ENCODE data around the gene PKNOX2.

PKNOX2 gene

GRCh38 chr11:125235071-125235471, 70.5 kb downstream of the PKNOX2 start:
- no peak for DNase-seq (ENCODE audit: low spot score)

GRCh38 chr11:125236072-125236825, 71.7 kb downstream of the PKNOX2 start:
- no peak for DNase-seq (ENCODE audit: low spot score)

DNA sequence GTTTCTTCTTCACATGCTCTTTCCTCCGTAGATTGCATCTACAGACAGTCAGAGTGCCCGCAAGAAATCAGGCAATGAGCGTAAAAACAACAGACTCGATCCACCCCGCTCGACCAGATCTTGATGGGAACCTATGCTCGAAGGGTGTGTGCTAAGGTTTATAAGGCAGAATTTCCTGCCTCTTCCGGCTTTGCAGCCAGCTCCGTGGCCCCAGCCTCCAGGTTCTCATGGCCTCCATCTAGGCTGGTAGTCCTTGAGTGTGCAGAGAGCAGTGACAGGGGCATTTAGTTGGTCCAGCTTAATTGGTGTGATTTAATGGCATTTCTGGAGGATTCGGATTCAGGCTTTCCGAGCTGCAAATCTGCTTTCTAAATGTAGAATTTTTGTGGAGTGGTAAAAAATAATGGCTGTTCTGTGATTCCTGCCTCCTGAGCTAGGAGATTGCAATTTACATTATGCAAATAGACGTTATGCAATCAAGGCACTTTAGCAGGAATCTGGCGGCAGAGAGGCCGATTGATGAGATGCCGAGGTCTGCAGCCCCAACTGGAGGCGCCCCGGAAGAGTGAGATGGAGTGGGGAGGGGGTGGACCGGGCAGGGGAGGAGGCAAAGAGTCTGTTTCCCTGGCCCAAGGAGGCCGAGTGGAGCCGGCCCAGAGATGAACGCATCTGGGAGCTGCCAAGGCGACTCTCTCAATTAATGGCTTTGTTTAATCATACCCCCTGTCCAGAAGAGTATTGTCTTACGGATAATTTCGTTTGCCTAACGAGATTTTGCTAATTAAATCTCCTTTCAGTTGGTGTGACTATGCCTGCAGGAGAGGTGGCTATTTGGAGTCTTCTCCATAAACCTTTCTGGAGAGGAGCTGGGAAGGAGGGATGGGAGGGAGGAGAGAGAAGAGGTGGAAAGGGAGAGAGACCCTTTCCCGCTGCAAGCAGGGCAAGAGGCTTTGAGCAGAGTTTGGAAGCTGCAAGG, 75.3 kb downstream of the PKNOX2 start:
- DNase-seq (ENCODE audit: low spot score), result no peak

- no peak for DNase-seq (ENCODE audit: low spot score)
Observed at GRCh38 chr11:125241104-125241503, 76.6 kb downstream of the PKNOX2 start.

DNA sequence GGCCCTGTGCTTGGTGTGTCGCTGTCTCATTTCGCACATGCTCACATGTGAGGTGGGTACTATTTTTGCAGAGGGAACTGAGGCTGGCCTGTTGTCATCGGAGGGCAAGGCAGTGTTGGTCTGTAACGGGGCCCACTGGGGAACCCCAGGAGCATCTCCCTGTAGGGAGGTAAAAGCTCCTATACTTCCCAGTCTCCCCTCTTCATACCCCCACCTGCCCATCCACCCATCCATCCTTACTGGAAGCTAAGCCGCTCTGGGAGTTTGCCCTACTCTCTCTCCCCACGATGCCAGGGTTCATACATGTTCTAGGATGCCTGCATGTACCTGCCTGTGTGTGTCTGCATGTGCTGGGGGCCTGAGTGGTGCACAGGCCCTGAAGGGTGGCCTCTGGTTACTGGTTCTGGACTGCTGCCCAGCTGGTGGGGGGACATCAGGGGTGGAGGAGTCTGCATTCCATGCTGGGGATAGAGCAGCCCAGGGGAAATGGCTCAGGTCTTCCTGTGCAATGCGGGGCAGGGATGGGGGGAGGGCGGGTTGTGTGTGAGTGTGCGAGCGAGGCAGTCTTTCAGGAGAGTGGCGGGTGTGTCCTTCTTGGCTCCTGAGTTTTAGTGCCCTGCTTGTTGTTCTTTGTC, 77.7 kb downstream of the PKNOX2 start:
- DNase-seq (ENCODE audit: low spot score), result no peak

DNA sequence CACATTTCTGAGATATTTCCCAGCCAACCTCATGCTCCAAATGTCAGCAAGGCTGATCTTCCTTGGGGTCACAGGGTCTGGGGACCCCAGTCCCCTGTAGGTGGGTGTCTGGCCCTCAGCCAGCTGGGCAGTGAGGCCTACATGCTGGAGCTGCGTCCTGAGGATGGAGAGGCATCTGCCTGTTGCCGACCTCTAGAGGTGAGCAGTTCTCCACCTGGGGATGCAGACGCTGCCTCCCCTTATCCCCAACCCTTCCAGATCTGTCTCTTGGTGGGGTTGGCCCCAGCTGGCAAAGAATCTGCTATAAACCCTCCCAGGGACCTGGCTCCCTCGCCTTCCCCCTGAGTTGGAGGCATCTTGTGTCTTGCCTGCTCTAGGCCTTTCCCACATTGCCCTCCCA, 79.6 kb downstream of the PKNOX2 start:
- no peak for DNase-seq (ENCODE audit: low spot score)

- DNase-seq (ENCODE audit: low spot score), result no peak
Observed at GRCh38 chr11:125245299-125245698, 80.7 kb downstream of the PKNOX2 start.

- DNase-seq (ENCODE audit: low spot score), result no peak
Observed at GRCh38 chr11:125247431-125247830, 82.9 kb downstream of the PKNOX2 start.

DNA sequence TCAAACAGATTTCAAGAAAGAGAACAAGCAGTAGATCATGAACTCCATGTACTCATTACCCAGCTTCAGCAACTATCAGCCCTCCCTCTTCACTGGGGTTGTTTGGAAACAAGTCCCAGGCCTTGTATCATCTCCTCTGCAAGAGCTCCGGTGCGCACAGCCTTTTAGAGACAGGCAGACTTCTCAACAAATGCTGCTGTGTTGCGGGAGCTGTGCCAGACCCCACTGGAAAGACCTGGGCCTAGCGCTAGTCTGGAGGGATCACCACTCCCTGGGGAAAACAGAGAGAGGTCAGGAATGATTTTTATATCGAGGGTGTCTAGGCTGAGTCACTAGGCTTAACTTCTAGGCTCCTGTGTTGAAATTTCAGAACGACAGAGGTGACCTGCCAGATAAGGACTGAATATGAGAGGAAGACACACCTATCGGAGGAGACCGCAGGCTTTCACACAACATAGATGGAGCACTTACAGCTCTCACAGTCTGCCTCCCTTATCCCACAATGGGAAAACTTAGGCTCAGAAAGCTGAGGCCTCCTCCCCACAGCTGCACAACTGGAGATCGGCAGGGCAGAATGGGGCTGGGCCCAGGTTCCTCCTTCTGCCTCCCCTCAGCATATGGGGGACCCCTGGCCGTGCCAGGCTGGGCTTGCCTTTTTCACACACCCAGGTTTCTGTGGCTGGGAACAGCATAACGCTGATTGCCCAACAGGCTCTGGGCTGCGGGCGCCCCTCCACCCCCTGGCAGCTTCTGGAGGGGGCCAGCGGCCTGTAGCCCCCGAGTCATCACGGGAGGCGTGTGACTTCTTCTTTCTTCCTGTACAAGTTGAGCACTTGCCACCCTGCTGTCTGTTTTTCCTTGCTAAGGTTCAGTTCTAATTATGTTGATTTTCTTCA, 86.0 kb downstream of the PKNOX2 start:
- DNase-seq (ENCODE audit: low spot score), result no peak

GRCh38 chr11:125251214-125251545, 86.6 kb downstream of the PKNOX2 start:
- no peak for DNase-seq (ENCODE audit: low spot score)

GRCh38 chr11:125251956-125252355, 87.4 kb downstream of the PKNOX2 start:
- no peak for DNase-seq (ENCODE audit: low spot score)

- no peak for DNase-seq (ENCODE audit: low spot score)
Observed at GRCh38 chr11:125253289-125253688, 88.7 kb downstream of the PKNOX2 start.

DNA sequence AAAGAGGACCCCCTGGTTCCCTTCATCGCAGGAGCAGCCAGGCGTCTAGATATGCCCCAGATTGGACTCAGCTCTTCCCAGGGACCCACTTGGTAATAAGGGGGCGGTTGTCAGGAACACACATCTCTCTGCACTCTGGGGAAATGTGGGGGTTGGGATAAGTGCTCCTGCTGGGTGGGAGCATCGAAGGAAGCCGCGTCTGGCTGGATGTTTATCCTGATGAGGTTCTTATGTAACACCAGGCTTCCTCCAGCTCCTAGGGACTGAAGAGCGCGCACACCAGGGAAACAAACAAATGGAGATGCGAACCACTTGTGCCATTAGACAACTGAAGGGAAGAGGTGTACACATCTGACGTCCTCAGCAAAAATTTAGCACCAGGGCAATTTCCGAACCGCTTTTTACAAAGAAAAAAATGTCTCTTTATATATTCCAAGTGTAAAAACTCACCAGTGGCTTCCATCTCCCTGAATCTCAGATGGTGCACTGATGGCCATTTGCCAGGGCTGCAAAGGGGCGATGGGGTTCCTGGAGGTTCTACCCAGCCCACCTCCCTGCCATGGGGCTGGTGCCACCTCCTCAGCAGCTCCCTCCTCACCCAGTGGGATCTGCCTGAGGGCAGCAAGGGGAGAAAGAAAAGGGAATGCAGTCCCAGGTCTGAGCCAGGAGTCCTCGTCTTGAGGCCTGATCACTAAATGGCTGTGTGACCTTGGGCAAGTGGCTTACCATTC, 89.4 kb downstream of the PKNOX2 start:
- DNase-seq (ENCODE audit: low spot score), result no peak

DNA sequence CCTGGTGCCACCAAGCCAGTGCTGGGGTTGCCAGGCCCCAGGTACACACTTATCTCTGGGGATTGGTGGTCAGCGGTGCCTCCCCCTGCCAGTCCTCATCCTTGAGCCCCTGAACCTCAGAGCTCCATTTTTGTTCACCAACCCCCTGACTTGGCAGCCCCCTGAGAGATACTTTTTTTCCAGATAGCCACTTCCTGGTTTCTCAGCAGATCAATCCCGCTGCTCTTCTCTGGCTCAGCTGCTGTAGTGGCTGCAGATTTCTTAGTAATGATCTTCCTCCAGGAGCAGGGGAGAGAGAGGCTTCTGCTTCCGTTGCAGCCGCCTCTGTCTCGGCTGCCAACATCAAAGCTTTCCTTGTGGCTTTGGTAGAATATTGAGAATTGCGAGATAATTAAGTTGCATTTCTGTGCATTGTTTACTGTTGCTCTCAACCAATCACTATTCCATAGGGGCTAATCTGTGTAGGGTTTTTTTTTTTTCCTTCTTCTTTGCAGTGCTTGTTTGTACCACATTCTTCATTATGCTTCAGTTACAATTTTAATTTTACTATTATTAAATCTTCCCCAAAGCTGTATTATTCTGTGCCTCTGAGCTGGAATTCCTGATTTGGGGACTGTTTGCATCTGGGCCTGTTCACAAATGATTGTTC, 92.1 kb downstream of the PKNOX2 start:
- no peak for DNase-seq (ENCODE audit: low spot score)

DNA sequence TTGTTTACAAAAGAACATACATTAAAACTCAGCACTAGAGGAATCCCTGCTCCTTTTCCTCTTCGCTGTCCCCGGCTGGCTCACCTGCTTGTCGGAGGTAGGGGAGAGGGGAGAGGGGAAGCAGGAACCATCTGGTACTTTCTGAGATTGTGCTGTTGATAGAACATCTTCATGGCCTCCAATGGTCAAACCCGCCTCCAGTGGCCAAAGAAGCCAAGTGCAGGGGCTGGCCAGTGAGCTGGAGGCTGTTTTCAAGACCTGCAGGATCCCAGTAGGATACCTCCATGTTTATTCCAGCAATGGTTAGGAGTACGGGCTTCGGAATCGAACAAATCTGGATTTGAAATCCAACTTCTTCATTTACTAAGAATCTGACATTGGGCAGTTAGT, 92.6 kb downstream of the PKNOX2 start:
- DNase-seq (ENCODE audit: low spot score), result no peak

GRCh38 chr11:125257751-125258150, 93.2 kb downstream of the PKNOX2 start:
- DNase-seq (ENCODE audit: low spot score), result no peak

GRCh38 chr11:125258291-125259032, 93.9 kb downstream of the PKNOX2 start:
- DNase-seq (ENCODE audit: low spot score), result no peak

DNA sequence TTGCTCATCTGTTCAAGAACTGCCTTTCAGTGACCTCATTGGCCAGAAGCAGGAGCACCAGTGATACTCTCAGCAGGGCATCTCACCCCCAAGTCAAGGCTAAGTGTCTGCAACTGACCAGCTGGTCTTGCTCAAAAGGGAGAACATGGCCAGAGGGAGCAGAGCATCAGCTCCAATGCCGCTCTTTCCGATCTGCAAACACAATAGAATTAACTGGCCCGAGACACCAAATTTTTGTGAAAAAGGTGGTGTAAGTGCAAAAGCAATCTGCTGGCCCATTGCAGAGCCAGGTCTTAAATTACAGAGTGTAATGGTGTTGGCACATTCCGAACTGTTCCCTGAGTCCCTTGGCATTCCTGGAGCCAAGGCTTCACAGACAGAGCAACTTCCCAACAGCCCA, 97.0 kb downstream of the PKNOX2 start:
- DNase-seq (ENCODE audit: low spot score), result no peak

GRCh38 chr11:125262194-125262829, 97.8 kb downstream of the PKNOX2 start:
- no peak for DNase-seq (ENCODE audit: low spot score)

Data from GM03348 (cell line).